CD4-positive, alpha-beta T cell treated with Interleukin-21 for 1 hour (primary cell): ENCODE results near the gene NUTM2E.
"Not testable (repeated sequence)": the region's sequence is repeated elsewhere in the genome, so short reads cannot be mapped to it uniquely, and the experiment has no call there.

Experiments
- DNase-seq: peaks from one replicate; pipeline ENCODE4 v3.0.0-alpha.2; 2020

Gene NUTM2E

GRCh38 chr10:79826496-79827215 is at the start of gene NUTM2E:
NUTM2E (plus strand) TSS chr10:79826739; CDS start chr10:79841741, 15,002 bp downstream.
- peak; percentile 89 for DNase-seq

- DNase-seq, result not testable (repeated sequence)
Measured at GRCh38 chr10:79777997-79778396, 48.5 kb upstream of the NUTM2E start.

GRCh38 chr10:79779310-79779938 is 47.1 kb upstream of the NUTM2E start:
- peak; percentile 70 for DNase-seq

GRCh38 chr10:79779992-79780391 is 46.5 kb upstream of the NUTM2E start:
- DNase-seq, result not testable (repeated sequence)

GRCh38 chr10:79781584-79781983 is 45.0 kb upstream of the NUTM2E start:
- DNase-seq, result not testable (repeated sequence)

GRCh38 chr10:79787455-79787952 is 39.0 kb upstream of the NUTM2E start:
- DNase-seq, result not testable (repeated sequence)

GRCh38 chr10:79789351-79789750 is 37.2 kb upstream of the NUTM2E start:
- not testable (repeated sequence) for DNase-seq

- DNase-seq, result not testable (repeated sequence)
Measured at GRCh38 chr10:79791906-79792517, 34.5 kb upstream of the NUTM2E start.

GRCh38 chr10:79799337-79799736 is 27.2 kb upstream of the NUTM2E start:
- DNase-seq, result not testable (repeated sequence)

- not testable (repeated sequence) for DNase-seq
Measured at GRCh38 chr10:79805857-79806256, 20.7 kb upstream of the NUTM2E start.

GRCh38 chr10:79811895-79812294 is 14.6 kb upstream of the NUTM2E start:
- DNase-seq, result not testable (repeated sequence)

GRCh38 chr10:79816290-79816689 is 10.2 kb upstream of the NUTM2E start:
- not testable (repeated sequence) for DNase-seq

GRCh38 chr10:79823387-79823786 is 3.2 kb upstream of the NUTM2E start:
- DNase-seq, result peak; percentile 55

GRCh38 chr10:79825587-79826011 is 940 bp upstream of the NUTM2E start:
- peak; percentile 29 for DNase-seq

- DNase-seq, result not testable (repeated sequence)
Measured at GRCh38 chr10:79826131-79826495, 426 bp upstream of the NUTM2E start.

GRCh38 chr10:79833833-79834232 is 7.3 kb downstream of the NUTM2E start:
- DNase-seq, result not testable (repeated sequence)

GRCh38 chr10:79835891-79836290 is 9.4 kb downstream of the NUTM2E start:
- DNase-seq, result not testable (repeated sequence)

GRCh38 chr10:79836891-79837290 is 10.4 kb downstream of the NUTM2E start:
- not testable (repeated sequence) for DNase-seq

- DNase-seq, result not testable (repeated sequence)
Measured at GRCh38 chr10:79838441-79838840, 11.9 kb downstream of the NUTM2E start.

GRCh38 chr10:79853191-79853854 is 26.8 kb downstream of the NUTM2E start:
- DNase-seq, result not testable (repeated sequence)

- not testable (repeated sequence) for DNase-seq
Measured at GRCh38 chr10:79862269-79862668, 35.7 kb downstream of the NUTM2E start.

- not testable (repeated sequence) for DNase-seq
Measured at GRCh38 chr10:79862803-79863202, 36.3 kb downstream of the NUTM2E start.
